T-cell (primary cell): ENCODE data around the gene ZBTB40. TPM values are rescaled to one million over a fixed set of nuclear protein-coding genes. Genes with fewer than 3 reads are reported as not detected.

ENCODE experiments used
- ATAC-seq, 4 experiments: fragments of 200-7000 bp in 3 of 4; fragments of 150-1000 bp in 1 of 4; cut with Tn5 transposase; replicated peaks in 1 of 4; 1 replicate in 3 of 4; 2 replicates in 1 of 4; pipeline ENCODE4 v1.10.0; 2021; ENCODE audit warnings: moderate library complexity in 3 of 4, mild to moderate bottlenecking in 2 of 4, moderate number of reproducible peaks in 1 of 4
- CTCF ChIA-PET, 2 donors: fragments of 300-600 bp; sonication (Branson Sonifier 250); formaldehyde crosslinking; loops; one replicate each; lab custom pipeline; 2022; ENCODE audit warnings: antibody characterized with exemption in 2 of 2; lab: Charles Lee
- POLR2A ChIA-PET, 2 donors: fragments of 300-600 bp; sonication (Branson Sonifier 250); formaldehyde crosslinking; loops; one replicate each; lab custom pipeline; 2022; ENCODE audit warnings: antibody characterized with exemption in 2 of 2; lab: Charles Lee
- DNase-seq, 35 experiments: peaks; one replicate each; pipeline versions ENCODE4 v3.0.0 to v3.0.0-alpha.2; 2013 to 2023
- H3K27ac ChIP-seq: one replicate; pipeline ENCODE4 v1.5.1; 2013; ENCODE audit warnings: low read length
- H3K27me3 ChIP-seq, 2 experiments: replicated peaks in 1 of 2; 1 replicate in 1 of 2; 2 replicates in 1 of 2; pipeline versions ENCODE4 v1.6.1 to v1.7.0; 2013; ENCODE audit warnings: low read length in 1 of 2, mixed read lengths in 1 of 2; ENCODE audit not compliant: control insufficient read depth in 2 of 2, insufficient read depth in 2 of 2; ENCODE audit errors: extremely low read depth in 1 of 2
- H3K36me3 ChIP-seq, 2 donors: 1 replicate in 1 of 2; 2 replicates in 1 of 2; pipeline versions ENCODE4 v1.6.1 to v1.7.0; 2013; ENCODE audit warnings: low read length in 1 of 2; ENCODE audit not compliant: control insufficient read depth in 2 of 2, insufficient read depth in 1 of 2; ENCODE audit errors: extremely low read depth in 1 of 2
- H3K4me1 ChIP-seq, 2 experiments: 1 replicate in 1 of 2; 2 replicates in 1 of 2; pipeline versions ENCODE4 v1.6.1 to v1.7.0; 2013; ENCODE audit warnings: low read length in 2 of 2, mixed read lengths in 1 of 2; ENCODE audit not compliant: insufficient read depth in 2 of 2, control insufficient read depth in 1 of 2; ENCODE audit errors: extremely low read depth in 1 of 2
- H3K4me3 ChIP-seq, 2 donors: 1 replicate in 1 of 2; 2 replicates in 1 of 2; pipeline versions ENCODE4 v1.5.1 to v1.7.0; 2013; ENCODE audit warnings: mild to moderate bottlenecking in 2 of 2, low read length in 1 of 2, moderate library complexity in 1 of 2; ENCODE audit not compliant: control insufficient read depth in 1 of 2; ENCODE audit errors: extremely low read depth in 1 of 2
- H3K9me3 ChIP-seq: 2 replicates; pipeline ENCODE4 v1.7.0; 2013
- H3K27ac Mint-ChIP-seq, 2 donors: one replicate each; pipeline ENCODE4 v1.8.0; 2020 to 2021; ENCODE audit warnings: mild to moderate bottlenecking in 2 of 2, mixed read lengths in 2 of 2
- H3K27me3 Mint-ChIP-seq, 2 donors: one replicate each; pipeline ENCODE4 v1.8.0; 2021 to 2022; ENCODE audit warnings: mixed read lengths in 2 of 2
- H3K36me3 Mint-ChIP-seq: one replicate; pipeline ENCODE4 v1.8.0; 2021; ENCODE audit warnings: mixed read lengths
- H3K4me1 Mint-ChIP-seq, 3 donors: one replicate each; pipeline ENCODE4 v1.8.0; 2020 to 2022; ENCODE audit warnings: mixed read lengths in 3 of 3, mild to moderate bottlenecking in 1 of 3
- H3K4me3 Mint-ChIP-seq, 3 donors: one replicate each; pipeline ENCODE4 v1.8.0; 2020 to 2022; ENCODE audit warnings: mild to moderate bottlenecking in 3 of 3, mixed read lengths in 3 of 3, moderate library complexity in 3 of 3
- H3K9me3 Mint-ChIP-seq, 3 donors: one replicate each; pipeline ENCODE4 v1.8.0; 2020 to 2022; ENCODE audit warnings: mixed read lengths in 3 of 3
- WGBS: methylation state at CpG from one replicate; pipeline ENCODE4 v1.1.5; 2013; ENCODE audit warnings: missing lambda C conversion rate; ENCODE audit not compliant: insufficient coverage; 5-methylcytosine and 5-hydroxymethylcytosine counted together
- total RNA-seq, 35 experiments: library from RNA in 6 of 35; stranded (reverse) in 6 of 35; fragments of 120-200 nt in 1 of 35; gene quantifications; one replicate each; pipeline versions ENCODE4 v1.2.1 to v1.2.4 and lab custom pipeline; 2013 to 2026

The ZBTB40 gene
- total RNA-seq, 5 donors from 2014 or later (not counting 1 experiment from before 2014, with no cell fraction given): 42.6 to 62.9 (median 54.1) TPM

GRCh38 chr1:22452481-22452957 lies 868 bp downstream of the ZBTB40 start:
- WGBS: 40% methylated on average over 1 of the region's 12 CpGs
- peaks cover 0 to under 1% of the 10 kb centered on the region in 2 experiments for H3K27me3 ChIP-seq
- DNase-seq (peak in 13 of 35 experiments; percentile 10 to 37 (median 17)), ATAC-seq (peak; percentile 31 to 41 (median 37))
- H3K27ac ChIP-seq: peak overlapping the region; percentile 89
- peak overlapping the region; percentile 89 to 98 (median 93) for H3K4me3 Mint-ChIP-seq
- peak overlapping the region; percentile 74 to 96 for H3K4me3 ChIP-seq
- peaks cover 43 to 48% (median 47%) of the 10 kb centered on the region in 3 donors for H3K4me1 Mint-ChIP-seq
- H3K4me1 ChIP-seq: peaks cover 4 to 18% of the 10 kb centered on the region in 2 experiments
- peaks cover 7% of the 10 kb centered on the region for H3K36me3 Mint-ChIP-seq
- ChIA-PET CTCF (no interaction called here), POLR2A (no interaction called here)
- no peaks in the 10 kb centered on the region for H3K27me3 Mint-ChIP-seq
- peaks cover 0 to 3% of the 10 kb centered on the region in 2 donors for H3K36me3 ChIP-seq
- no peaks in the 10 kb centered on the region for H3K9me3 ChIP-seq
- peak overlapping the region; percentile 93 to 95 for H3K27ac Mint-ChIP-seq
- H3K9me3 Mint-ChIP-seq: no peaks in the 10 kb centered on the region

- H3K9me3 Mint-ChIP-seq: no peaks in the 10 kb centered on the region
- H3K4me1 Mint-ChIP-seq: peaks cover 50 to 53% (median 51%) of the 10 kb centered on the region in 3 donors
- Histone ChIP-seq H3K9me3 (no peaks in the 10 kb centered on the region), H3K27me3 (no peaks in the 10 kb centered on the region), H3K36me3 (peaks cover 0 to 5% of the 10 kb centered on the region in 2 donors), H3K4me1 (peaks cover 4 to 18% of the 10 kb centered on the region in 2 experiments), H3K4me3 (no peak overlapping the region), H3K27ac (no peak overlapping the region)
- CTCF ChIA-PET: no interaction called here
- DNase-seq: no peak
- no peaks in the 10 kb centered on the region for H3K27me3 Mint-ChIP-seq
- peaks cover 10% of the 10 kb centered on the region for H3K36me3 Mint-ChIP-seq
- ATAC-seq: no peak
- H3K4me3 Mint-ChIP-seq: peak overlapping the region; percentile 89 to 98 (median 93)
- WGBS: 50% methylated on average over 1 of the region's 2 CpGs
- POLR2A ChIA-PET: no interaction called here
- peak overlapping the region; percentile 93 to 95 for H3K27ac Mint-ChIP-seq
Observed at GRCh38 chr1:22453181-22453580, 1.5 kb downstream of the ZBTB40 start.

DNA sequence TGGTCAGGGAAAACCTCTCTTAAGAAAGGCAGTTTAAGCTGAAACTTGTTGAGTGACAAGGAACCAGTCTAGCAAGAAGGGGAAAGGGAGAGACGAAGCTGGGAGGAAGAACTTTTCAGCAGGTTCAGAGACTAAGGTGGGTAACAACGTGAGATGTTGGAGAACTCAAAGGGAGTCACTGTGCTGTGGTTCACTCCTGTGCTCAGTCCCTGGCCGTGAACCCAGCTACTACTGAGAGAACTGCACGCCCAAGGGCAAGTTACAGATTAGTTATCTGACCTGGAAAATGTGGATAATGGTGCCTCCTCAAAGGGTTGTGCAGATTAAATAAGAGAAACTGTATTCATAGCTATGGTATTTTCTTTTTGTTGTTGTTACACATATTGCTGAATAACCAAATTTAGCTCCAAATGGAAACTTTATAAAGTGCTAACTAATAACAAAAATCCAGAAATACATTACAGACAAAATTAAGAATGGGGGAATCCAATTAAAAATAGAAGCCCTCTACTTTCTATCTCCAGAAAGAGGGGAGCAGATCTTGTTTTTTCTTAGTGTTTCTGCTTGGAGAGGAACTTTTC lies 2.9 kb downstream of the ZBTB40 start:
- no peak for DNase-seq
- H3K27ac ChIP-seq: no peak overlapping the region
- H3K27ac Mint-ChIP-seq: no peak overlapping the region
- no peaks in the 10 kb centered on the region for H3K9me3 Mint-ChIP-seq
- ChIA-PET CTCF (no interaction called here), POLR2A (no interaction called here)
- H3K27me3 Mint-ChIP-seq: no peaks in the 10 kb centered on the region
- no peaks in the 10 kb centered on the region for H3K9me3 ChIP-seq
- H3K4me1 Mint-ChIP-seq: peaks cover 60 to 63% (median 61%) of the 10 kb centered on the region in 3 donors
- H3K27me3 ChIP-seq: no peaks in the 10 kb centered on the region
- no peak for ATAC-seq
- H3K4me3 Mint-ChIP-seq: peak overlapping the region in 1 of 3 donors; percentile 13
- 100% methylated on average over 4 of the region's 4 CpGs for WGBS
- peaks cover 0 to 5% of the 10 kb centered on the region in 2 donors for H3K36me3 ChIP-seq
- no peak overlapping the region for H3K4me3 ChIP-seq
- H3K36me3 Mint-ChIP-seq: peaks cover 14% of the 10 kb centered on the region
- peaks cover 4 to 18% of the 10 kb centered on the region in 2 experiments for H3K4me1 ChIP-seq

DNA sequence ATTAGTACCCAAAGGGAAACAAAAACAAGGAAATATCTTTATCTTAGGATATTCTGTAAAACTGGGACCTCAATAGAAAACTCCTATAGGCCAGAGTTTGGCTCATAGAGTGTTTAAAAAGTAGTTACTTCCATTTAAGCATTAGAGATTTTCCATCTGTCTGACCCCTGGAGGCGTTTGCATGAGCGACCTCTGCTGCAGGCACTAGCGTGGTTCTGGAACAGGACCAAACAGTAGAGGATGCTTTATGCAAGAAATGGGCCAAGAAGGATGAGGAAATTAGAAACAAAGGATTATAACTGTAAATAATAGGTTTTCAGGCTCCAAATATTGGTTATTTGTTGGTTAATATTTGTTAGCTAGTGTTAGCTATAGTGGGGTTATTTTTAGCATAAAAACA lies 5.7 kb downstream of the ZBTB40 start:
- Histone ChIP-seq H3K27me3 (no peaks in the 10 kb centered on the region), H3K36me3 (peaks cover 0 to 5% of the 10 kb centered on the region in 2 donors), H3K4me3 (no peak overlapping the region), H3K27ac (no peak overlapping the region), H3K4me1 (peaks cover 6 to 7% of the 10 kb centered on the region in 2 experiments), H3K9me3 (no peaks in the 10 kb centered on the region)
- peaks cover 14% of the 10 kb centered on the region for H3K36me3 Mint-ChIP-seq
- no peak for DNase-seq
- POLR2A ChIA-PET: no interaction called here
- no peaks in the 10 kb centered on the region for H3K9me3 Mint-ChIP-seq
- ATAC-seq: no peak
- WGBS: 98% methylated on average over 3 of the region's 3 CpGs
- no peaks in the 10 kb centered on the region for H3K27me3 Mint-ChIP-seq
- CTCF ChIA-PET: no interaction called here
- H3K27ac Mint-ChIP-seq: no peak overlapping the region
- H3K4me3 Mint-ChIP-seq: no peak overlapping the region
- H3K4me1 Mint-ChIP-seq: peaks cover 73 to 79% (median 75%) of the 10 kb centered on the region in 3 donors

DNA sequence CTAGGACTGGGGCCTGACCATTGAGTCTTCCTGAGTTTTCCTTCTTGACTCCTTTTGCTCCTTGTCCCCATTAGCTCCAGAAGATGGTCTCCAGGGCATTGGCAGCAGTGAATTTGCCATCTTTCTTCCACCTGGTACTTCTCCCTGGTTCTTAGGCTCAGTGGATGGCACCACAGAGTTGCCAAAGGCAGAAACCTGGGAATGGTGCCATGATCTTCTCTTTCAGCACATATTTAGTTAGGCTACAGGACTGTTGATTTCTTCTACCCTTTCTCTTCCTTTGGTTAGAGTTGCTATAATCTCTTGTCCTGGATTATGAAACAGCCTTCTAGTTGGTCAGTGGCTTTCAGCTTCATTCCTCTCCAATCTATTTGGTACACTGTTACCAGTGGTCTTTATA lies 6.2 kb downstream of the ZBTB40 start:
- H3K9me3 ChIP-seq: no peaks in the 10 kb centered on the region
- Mint-ChIP-seq H3K4me1 (peaks cover 69 to 77% (median 72%) of the 10 kb centered on the region in 3 donors), H3K4me3 (no peak overlapping the region), H3K9me3 (no peaks in the 10 kb centered on the region), H3K36me3 (peaks cover 14% of the 10 kb centered on the region), H3K27me3 (no peaks in the 10 kb centered on the region), H3K27ac (no peak overlapping the region)
- H3K27ac ChIP-seq: no peak overlapping the region
- ChIA-PET POLR2A (no interaction called here), CTCF (no interaction called here)
- no peaks in the 10 kb centered on the region for H3K27me3 ChIP-seq
- ATAC-seq (no peak), DNase-seq (no peak)
- peaks cover 0 to 5% of the 10 kb centered on the region in 2 donors for H3K36me3 ChIP-seq
- peaks cover 2 to 6% of the 10 kb centered on the region in 2 experiments for H3K4me1 ChIP-seq
- no peak overlapping the region for H3K4me3 ChIP-seq

DNA sequence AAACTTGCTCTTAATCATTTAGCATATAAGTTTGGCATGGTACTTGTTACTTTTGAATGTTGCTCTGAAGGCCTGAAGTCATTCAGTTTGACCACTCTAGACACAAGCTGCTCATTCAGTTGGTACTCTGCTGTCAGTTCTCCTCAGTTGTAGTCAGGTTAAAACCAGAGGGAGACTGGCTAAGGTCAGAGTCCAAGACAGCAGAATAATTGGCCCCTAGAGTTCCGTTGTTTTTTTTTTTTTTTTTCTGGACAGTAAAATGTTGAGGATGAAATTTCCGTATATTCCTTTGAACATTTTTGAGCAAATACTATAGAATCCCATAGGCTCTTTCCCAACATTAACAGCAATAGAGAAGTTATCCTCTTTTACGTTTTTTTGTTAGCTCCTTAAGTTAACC lies 9.4 kb downstream of the ZBTB40 start:
- H3K4me3 ChIP-seq: no peak overlapping the region
- DNase-seq (no peak), ATAC-seq (no peak)
- H3K36me3 Mint-ChIP-seq: peaks cover 22% of the 10 kb centered on the region
- peaks cover 54 to 64% (median 56%) of the 10 kb centered on the region in 3 donors for H3K4me1 Mint-ChIP-seq
- H3K4me3 Mint-ChIP-seq: no peak overlapping the region
- ChIA-PET CTCF (interaction anchor here in 1 of 2 donors (0.7 kb wide), 1 partner anchor 11 kb away, joined by 3 read pairs; no protein-coding TSS in a partner anchor), POLR2A (no interaction called here)
- WGBS: no CpG with 5 or more reads among the region's 3 CpGs
- H3K27ac ChIP-seq: no peak overlapping the region
- H3K27me3 Mint-ChIP-seq: no peaks in the 10 kb centered on the region
- peaks cover 0 to 3% of the 10 kb centered on the region in 2 experiments for H3K4me1 ChIP-seq
- no peaks in the 10 kb centered on the region for H3K27me3 ChIP-seq
- H3K27ac Mint-ChIP-seq: no peak overlapping the region
- peaks cover 0 to 5% of the 10 kb centered on the region in 2 donors for H3K36me3 ChIP-seq
- H3K9me3 ChIP-seq: no peaks in the 10 kb centered on the region
- H3K9me3 Mint-ChIP-seq: no peaks in the 10 kb centered on the region
